Astrocyte of the cerebellum (primary cell): ENCODE measurements around the gene CDC42BPA.

Experiments used
- DNase-seq: peaks from one replicate; pipeline ENCODE4 v3.0.0-alpha.2; 2011; ENCODE audit warnings: low read depth
- H3K4me3 ChIP-seq: 2 replicates; pipeline ENCODE4 v1.5.1; 2011; ENCODE audit warnings: mild to moderate bottlenecking, low read depth, low read length, moderate library complexity
- in situ Hi-C: cut with HindIII; loops from 2 replicates; pipeline ENCODE4 v1.10.0; 2017; ENCODE audit warnings: low sequenced_read_pairs
- TF ChIP-seq, protein P1 (sequence below): IDR thresholded peaks from 2 replicates; pipeline ENCODE4 v1.5.1; 2012; ENCODE audit warnings: low read length, low read depth, moderate library complexity, mild to moderate bottlenecking; ENCODE audit errors: missing control alignments

Gene CDC42BPA

DNA sequence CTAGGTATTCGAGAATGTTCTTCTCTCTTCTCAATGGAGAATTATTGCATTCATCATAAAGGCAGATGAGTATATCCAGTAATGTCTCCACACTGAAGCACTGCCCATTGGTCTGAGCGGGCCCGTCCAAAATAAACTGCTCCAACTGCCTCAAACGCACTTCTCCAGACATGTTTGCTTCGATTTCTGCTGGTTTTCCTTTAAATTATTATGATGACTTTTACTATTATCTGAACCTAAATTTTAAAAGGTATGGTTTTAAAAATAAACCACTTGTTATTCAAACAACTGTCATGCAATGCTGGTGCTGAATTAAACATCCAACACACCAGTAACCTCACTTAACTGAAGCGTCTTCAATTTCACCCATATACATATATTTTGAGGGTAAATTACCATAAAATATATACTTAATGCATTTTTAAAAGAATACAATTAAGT is 1.3 kb downstream of the CDC42BPA start:
- in situ Hi-C loops = no loop called here
- H3K4me3 ChIP-seq = peak overlapping the region; percentile 80
- TF ChIP-seq, protein P1, sequence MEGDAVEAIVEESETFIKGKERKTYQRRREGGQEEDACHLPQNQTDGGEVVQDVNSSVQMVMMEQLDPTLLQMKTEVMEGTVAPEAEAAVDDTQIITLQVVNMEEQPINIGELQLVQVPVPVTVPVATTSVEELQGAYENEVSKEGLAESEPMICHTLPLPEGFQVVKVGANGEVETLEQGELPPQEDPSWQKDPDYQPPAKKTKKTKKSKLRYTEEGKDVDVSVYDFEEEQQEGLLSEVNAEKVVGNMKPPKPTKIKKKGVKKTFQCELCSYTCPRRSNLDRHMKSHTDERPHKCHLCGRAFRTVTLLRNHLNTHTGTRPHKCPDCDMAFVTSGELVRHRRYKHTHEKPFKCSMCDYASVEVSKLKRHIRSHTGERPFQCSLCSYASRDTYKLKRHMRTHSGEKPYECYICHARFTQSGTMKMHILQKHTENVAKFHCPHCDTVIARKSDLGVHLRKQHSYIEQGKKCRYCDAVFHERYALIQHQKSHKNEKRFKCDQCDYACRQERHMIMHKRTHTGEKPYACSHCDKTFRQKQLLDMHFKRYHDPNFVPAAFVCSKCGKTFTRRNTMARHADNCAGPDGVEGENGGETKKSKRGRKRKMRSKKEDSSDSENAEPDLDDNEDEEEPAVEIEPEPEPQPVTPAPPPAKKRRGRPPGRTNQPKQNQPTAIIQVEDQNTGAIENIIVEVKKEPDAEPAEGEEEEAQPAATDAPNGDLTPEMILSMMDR = no peak

DNA sequence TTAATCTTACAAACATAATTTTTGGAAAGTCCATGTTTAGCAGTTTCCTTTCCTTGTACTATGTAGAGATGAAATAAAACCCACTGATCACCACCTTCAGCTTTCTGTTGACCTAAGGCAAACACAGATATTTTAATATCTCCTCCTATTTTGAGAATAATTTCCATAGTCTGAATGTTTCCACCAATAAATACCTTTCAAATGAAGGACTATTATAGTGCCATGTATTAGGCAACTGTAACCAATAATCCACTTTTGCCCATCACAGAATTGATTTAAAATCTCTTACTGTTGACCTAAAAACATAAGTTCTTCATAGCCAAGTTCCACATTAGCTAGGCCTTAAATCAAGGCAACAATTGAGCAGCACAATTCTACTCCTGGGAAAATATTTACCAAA is 1.8 kb downstream of the CDC42BPA start:
- in situ Hi-C loops = no loop called here
- H3K4me3 ChIP-seq = peak overlapping the region; percentile 80
- TF ChIP-seq, protein P1 = no peak
- DNase-seq = no peak

More for the DNA sequence above, 1.3 kb downstream of the CDC42BPA start:
- DNase-seq = no peak

DNA sequence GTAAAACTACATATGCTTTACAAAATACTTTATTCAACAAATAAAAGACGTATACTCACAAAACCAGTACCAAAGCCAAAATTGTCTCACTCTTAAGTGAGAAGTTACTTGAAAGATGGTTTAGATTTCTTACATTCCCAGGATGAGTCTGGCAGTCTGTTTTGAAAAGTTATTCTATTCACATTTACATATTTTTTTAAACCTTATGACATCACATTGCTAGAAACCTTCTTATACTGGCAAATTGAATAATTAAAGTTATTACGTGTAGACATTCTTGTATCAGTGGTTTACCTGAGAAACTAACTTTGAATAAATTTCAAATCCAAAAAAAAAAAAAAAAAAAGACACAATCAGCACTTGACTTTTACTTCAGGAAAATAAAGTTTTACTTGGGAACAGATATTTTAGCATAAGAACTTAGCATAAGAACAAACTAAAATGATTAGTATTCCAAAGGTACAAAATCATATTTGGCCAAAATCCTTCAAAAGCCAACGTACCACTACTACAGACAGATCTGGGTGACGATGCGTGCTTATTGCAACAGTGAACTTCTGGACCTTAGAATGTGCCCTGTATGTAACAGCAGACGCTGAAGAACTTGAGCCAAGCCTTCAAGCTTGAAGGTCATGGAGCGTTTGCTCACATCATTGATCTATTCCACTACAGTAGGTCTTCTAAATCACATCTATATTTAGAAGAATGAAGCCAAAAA is 2.5 kb downstream of the CDC42BPA start:
- TF ChIP-seq, protein P1 = no peak
- DNase-seq = no peak
- in situ Hi-C loops = no loop called here
- peak overlapping the region; percentile 80 for H3K4me3 ChIP-seq

DNA sequence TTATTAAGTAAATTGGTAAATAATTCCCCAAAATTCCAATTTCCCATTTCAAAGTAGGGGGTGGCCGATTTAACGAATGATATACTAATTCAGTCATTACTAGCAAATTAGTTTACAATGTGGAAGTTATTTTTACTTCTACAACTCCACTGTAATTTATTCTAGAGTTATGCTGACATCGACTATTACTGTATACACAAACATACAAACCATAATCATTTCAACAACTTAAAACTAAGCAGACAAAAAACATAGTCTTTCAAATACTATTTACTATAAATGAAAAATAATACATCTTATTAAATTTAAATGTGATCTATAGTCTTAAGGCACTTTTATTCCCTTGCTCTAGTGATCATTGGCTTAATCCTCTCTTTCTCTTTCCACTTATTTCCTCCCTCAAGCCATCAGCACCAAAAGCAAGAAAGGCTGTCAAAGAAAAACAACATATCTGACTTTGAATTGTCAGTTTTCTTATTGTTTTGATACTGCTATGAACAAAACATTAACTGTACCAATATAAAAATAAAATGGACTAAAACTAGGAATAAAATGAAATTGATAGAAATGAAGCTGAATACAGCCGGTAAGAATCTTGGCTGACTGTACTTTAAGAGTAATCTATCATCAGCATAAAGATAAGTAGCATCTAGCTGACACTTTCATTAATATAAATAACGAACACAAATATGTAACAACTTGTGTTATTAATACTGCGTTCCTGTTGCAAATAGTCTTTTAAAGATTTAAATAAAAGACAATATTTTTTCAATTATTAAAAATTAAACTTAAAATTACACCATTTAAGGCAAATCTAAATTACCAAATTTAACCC is 4.1 kb downstream of the CDC42BPA start:
- peak overlapping the region; percentile 80 for H3K4me3 ChIP-seq
- no peak for DNase-seq
- TF ChIP-seq, protein P1 = no peak
- in situ Hi-C loops = no loop called here

DNA sequence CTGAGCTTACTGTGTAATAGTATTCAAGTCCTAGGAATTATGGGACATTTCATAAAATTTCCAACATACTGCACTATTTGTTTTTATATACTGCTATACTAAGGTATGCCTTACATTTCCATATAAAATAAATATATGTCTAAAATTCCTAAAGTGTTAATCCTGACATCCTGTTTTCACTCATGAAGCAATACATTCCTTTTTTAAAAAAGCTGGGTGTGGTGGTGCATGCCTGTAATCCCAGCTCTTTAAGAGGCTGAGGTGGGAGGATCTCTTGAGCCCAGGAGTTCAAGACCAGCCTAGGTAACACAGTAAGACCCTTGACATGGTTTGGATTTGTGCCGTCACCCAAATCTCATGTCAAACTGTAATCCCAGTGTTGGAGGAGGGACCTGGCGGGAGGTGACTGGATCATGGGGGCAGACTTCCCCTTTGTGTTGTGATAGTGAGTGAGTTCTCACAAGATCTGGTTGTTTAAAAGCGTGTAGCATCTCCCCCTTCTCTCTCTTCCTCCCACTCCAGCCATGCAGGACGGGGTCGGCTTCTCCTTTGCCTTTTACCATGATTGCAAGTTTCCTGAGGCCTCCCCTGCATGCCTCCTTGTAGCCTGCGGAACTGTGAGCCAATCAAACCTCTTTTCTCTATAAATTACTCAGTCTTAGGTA is 5.8 kb downstream of the CDC42BPA start:
- TF ChIP-seq, protein P1 = no peak
- in situ Hi-C loops = no loop called here
- no peak for DNase-seq
- no peak overlapping the region for H3K4me3 ChIP-seq

DNA sequence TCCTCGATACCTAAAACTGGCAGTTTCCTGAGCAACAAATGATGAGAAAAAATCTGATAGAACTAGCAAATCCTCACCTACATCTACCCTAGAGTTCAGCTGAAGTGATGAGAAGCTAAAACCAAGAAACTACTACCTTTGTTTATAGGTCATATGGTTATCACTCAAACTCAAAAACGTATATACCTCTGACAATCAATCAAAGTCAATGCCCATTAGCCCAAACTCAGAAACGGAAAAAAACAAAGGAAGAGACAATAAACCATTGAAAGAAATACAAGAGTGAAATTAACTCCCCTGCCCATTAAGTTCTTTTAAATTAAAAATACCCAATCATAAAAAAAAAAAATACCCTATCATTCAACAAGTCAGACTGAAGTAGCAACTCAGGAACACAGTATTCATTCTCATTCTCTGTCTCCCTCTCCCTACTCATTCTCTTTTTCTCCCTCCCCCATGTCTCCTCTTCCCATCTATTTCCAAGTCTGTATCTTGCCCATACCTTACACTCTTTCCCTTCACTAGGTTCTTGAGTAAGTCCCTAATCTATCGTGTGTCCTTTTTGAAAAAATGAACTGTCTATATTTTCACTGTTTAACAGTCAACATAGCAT is 6.8 kb downstream of the CDC42BPA start:
- no peak for DNase-seq
- in situ Hi-C loops = no loop called here
- no peak overlapping the region for H3K4me3 ChIP-seq
- TF ChIP-seq, protein P1 = no peak
